NCI-H748 (cell line): Measurements from ENCODE around the gene GNAS.

ENCODE experiments used
- DNase-seq: peaks from one replicate; lab custom pipeline; 2025; ENCODE audit not compliant: unreplicated experiment; lab: John Stamatoyannopoulos, UW

Gene GNAS

DNA sequence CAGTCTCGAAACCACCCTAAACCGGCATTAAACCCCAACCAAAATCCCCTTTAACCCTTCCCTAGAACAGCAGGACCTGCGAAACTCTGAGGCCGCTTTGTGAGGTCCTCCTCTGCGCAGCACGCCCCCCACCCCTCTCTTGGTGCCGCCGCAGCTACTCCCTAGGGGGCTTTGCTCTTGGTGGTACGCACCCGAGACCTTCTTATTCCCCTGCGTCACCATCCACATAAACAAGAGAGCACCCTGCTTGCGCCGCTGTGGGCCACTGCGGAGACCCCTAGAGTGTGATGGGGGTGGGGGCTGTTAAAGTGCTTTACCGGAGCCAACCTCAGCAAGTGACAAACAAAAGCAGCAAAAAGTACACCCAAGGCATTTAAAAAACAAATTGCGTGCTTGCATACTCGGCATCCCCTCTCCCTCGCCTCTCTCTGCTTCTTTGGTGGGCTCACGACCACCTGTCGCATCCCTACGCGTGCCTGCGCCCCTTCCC is 502 bp upstream of the GNAS start:
- DNase-seq: no peak

DNA sequence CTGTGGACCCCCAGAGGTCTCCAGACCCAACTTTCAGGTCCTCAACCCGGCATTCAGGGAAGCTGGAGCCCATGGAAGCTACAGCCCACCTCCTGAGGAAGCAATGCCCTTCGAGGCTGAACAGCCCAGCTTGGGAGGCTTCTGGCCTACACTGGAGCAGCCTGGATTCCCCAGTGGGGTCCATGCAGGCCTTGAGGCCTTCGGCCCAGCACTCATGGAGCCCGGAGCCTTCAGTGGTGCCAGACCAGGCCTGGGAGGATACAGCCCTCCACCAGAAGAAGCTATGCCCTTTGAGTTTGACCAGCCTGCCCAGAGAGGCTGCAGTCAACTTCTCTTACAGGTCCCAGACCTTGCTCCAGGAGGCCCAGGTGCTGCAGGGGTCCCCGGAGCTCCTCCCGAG is 950 bp downstream of the GNAS start:
- DNase-seq: no peak

DNA sequence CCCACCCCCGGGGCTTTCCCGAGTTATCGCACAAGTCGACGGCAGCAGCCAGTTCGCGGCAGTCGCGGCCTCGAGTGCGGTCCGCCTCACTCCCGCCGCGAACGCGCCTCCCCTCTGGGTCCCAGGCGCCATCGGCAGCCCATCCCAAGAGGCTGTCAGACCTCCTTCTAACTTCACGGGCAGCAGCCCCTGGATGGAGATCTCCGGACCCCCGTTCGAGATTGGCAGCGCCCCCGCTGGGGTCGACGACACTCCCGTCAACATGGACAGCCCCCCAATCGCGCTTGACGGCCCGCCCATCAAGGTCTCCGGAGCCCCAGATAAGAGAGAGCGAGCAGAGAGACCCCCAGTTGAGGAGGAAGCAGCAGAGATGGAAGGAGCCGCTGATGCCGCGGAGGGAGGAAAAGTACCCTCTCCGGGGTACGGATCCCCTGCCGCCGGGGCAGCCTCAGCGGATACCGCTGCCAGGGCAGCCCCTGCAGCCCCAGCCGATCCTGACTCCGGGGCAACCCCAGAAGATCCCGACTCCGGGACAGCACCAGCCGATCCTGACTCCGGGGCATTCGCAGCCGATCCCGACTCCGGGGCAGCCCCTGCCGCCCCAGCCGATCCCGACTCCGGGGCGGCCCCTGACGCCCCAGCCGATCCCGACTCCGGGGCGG is 1.6 kb downstream of the GNAS start:
- DNase-seq: no peak

DNA sequence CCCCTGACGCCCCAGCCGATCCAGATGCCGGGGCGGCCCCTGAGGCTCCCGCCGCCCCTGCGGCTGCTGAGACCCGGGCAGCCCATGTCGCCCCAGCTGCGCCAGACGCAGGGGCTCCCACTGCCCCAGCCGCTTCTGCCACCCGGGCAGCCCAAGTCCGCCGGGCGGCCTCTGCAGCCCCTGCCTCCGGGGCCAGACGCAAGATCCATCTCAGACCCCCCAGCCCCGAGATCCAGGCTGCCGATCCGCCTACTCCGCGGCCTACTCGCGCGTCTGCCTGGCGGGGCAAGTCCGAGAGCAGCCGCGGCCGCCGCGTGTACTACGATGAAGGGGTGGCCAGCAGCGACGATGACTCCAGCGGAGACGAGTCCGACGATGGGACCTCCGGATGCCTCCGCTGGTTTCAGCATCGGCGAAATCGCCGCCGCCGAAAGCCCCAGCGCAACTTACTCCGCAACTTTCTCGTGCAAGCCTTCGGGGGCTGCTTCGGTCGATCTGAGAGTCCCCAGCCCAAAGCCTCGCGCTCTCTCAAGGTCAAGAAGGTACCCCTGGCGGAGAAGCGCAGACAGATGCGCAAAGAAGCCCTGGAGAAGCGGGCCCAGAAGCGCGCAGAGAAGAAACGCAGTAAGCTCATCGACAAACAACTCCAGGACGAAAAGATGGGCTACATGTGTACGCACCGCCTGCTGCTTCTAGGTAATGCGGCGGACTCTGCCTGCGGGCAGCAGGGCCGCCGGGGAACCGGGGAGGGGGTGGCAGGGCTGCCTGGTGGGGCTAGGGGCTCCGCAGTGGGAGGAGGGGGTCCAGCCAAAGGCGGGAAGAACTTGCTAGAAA is 2.3 kb downstream of the GNAS start:
- DNase-seq: peak; percentile 52

DNA sequence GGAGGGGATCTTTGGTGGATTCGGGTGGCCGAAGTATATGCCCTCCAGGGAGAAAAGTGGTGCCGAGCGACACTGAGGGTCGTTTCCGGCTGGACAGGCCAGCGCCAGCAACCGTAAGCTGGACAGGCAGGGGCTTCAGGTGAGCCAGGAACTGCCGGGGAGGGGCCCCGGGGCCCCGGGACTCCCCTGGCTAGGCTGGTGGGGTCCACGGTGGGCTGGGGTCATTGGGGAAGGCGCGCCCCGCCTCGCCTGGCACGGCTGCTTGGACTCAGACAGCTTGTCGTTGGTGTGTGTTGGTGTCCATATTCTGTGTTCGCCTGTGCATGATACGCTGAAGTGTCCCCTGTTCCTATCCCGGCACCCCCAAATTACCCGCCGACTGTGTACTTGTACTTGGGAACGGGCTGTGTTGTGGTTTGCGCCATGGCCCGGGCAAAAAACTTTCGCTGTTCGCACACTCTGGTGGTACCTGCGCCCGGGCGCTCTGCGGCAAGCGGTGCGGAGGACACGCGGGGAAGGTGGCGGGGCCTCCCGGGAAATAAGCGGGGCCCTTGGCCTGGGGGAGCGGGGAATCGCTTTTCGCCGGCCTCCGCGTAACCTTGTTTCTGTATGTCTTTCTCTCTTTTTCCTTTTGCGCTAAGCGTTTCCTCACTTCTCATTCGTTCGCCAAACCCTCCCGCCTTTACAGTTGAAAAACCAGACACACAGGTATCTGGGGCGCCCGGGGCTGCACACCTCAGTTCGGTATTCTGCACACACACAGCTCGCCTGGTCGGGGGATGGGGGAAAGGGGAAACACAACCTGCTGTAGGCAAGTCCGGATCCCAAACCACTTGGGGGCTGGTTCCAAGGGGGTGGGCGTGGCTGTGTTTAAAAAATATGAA is 3.2 kb downstream of the GNAS start:
- peak; percentile 51 for DNase-seq

DNA sequence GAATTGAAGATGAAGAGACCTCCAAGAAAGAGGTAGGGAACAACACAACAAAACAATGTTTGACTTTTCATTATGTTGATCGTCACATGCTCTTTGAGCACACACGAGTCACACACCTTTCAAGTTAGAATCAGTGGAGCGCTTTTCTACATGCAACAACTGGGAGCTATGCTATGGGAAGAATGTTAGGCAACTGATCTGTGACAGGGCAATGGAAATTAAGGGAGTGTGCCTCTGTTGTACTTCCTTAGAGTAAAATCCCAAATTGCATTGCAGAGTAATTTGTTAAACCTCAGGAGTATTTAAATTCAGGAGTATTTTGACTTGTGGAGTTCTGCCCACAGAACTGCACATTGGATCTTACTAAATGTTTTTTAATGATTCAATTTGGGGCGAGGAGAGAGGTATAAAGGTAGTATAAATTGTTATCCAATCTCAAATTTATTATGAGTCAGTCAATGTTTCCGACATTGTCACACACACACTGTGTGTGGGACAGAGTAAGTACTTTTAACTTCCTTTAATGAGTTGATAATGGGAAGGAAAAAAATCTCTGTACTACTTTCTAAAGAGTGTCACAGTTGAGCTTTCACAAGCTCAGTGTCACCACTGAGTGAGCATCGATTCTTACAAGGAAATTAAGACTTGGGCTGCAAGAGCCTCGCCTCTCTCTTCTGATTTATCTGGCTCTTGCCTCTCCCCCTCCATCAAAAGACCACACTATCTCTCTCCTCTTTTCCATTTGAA is 10.7 kb downstream of the GNAS start:
- DNase-seq: no peak

DNA sequence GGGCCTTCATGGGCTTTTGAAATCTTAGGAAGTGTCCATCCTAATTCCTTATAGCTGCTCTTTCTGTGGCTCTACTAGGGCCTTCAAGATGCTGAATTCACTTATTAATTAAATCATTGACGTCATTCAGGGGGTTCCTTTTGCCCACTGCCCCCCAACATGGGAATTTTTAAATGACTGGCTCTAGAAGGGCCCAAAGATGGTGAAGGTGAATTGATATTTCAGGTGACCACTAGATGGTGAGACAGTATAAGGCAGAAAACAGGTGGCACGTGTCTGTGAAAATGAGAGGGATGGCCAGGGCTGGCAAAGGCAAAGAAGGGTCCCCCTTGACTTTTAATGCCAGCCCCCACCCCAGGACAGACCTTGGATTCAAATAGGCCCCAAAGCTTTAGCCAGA is 11.8 kb downstream of the GNAS start:
- no peak for DNase-seq

DNA sequence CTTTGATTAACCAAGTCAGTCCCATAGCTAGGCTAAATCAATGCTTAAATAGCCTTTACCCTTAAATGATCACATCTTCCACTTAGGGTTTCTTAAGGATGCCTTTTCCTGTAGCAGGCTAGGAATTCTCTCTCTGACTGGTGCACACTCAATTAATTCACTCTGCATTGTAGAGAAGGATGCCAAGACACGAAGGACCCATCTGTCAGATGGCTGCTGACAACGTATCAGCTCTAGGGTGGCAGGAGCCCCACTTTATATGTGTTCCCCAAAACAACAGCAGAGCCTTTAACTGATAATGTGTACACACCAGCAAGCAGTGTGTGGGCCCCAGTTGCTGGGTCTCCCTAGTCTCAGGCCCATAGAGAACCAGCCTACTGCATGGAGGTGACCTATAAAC is 13.3 kb downstream of the GNAS start:
- DNase-seq: no peak

DNA sequence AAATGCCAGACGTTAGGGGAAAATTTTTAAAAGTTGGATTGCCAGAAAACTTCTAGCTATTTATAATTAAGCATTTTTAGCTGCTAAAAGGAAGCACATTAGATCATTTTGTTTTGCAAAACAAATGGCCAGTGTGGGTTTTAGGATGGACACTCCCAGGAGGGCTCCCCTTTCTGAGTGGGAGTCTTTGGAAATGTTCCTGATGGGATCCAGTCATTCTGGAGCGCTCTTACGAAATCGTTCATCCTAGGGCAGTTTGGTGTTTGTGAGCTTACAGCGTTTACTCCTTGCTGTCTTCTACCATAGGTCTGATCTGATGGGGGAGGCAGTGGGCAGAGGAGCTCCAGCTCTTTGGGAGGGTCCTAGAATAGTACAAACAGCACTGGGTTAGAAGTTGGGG is 14.7 kb downstream of the GNAS start:
- DNase-seq: no peak

DNA sequence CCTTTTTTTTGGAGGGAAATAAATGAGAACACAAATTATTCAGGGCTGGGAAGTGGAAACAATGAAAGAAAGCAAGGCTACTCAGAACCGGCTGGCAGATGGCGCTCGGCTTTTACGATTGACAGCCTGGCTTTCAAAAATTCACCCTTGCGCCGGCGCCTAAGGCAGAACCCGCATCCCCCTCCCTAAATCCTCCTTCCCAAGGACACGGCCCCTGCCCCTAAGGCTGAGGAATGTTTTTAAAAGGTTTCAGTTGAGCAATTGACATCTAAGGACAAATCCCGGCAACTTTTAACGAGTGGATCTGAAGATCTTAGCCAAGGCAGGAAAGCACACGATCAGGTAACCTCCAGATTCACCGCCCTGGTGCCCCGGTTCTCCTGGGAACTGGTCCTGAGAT is 16.3 kb downstream of the GNAS start:
- no peak for DNase-seq

DNA sequence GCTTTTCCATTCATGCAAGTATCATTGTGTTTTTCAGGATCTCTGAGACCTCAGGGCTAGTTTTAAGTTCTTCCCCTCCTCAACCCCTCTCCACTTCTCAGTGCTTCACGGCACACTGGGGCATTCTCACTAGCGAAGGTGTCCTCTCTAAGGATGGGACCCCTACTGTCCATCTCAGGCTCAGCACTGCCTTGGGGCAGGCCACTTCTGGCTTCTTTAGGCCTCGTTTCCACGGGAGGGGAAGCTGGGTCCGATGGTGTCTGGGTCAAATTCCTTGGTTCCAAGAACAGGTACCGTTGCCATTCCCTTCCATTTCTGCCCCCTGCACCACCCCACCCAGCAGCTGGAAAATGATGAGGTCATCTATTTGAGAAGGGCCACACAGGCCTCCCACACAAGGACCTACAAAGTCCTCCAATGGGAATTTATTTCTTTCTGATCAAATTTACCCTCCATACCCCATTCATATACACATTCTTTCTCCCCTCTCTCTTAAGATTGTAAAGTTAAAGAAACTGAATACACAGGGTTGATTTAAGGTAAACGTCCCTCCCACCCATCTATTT is 17.2 kb downstream of the GNAS start:
- no peak for DNase-seq

DNA sequence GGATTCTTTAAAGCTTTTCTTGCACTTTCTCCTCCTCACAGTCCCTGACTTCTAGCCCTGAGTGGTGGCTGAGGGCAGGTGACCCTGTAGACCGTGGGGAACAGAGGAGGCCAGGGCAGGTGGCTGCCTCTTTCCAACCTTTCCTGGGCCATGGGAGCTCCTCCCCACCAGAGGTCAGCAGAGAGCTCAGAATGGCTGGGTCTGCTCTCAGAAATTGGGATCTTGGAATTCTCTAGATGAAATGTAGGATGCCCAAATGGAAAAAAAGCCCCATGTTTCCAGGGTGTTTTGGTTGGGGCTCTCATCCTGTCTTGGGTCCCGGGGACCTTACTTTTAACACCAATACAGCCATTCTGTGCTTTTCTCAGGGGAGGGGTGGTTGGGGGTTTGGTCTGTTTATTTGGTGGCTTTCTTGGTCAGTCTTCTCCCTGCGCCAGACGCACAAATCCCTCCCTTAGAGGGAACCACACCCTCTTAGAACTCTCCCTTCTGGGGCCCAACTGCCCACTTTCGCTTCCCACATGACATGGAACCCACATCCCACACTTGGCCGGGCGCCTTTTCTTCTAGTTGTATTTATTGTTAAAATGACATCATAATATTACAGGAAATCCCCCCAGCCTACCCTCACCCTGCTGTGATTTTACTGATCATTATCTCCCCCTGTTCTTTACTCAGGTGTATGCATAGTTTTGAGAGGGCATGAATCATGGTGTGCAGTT is 17.9 kb downstream of the GNAS start:
- DNase-seq: peak; percentile 50

DNA sequence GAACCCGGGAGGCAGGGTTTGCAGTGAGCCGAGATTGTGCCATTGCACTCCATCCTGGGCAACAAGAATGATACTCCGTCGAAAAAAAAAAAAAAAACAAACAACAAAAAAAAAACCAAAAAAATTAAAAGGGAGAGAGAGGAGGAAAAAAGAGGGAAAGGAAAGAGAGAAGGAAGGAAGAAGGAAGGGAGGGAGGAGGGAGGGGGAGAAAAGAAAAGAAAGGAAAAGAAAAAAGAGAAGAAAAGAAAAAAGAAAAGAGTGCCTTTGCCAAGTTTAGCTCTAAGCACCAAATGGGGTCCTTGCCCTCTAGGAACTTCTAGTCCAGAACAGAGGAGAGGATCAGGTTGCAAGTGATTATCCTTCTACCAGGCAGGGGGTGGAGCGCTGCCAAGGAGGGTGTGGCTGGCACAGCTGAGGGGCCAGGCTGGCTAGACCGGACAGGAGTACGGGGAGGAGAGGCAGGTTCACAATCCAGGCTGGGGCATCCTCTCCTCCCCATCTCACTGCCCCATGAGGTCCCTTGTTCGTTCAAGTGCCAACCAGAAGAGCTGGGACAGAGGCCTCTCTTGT is 19.1 kb downstream of the GNAS start:
- peak; percentile 19 for DNase-seq

DNA sequence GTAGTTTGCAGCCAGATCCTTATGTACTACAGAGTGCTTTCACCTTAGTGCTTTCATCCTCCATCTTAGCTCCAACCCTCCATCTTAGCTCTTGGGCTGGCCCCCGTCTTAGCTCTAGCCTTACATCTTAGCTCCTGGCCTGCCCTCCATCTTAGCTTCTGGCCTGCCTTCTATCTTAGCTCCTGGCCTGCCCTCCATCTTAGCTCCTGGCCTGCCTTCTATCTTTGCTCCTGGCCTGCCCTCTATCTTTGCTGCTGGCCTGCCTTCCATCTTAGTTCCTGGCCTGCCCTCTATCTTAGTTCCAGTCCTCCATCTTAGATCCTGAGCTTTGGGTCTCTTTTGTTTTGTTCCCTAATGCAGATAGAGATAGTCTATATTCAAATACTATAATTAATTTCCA is 22.0 kb downstream of the GNAS start:
- no peak for DNase-seq

DNA sequence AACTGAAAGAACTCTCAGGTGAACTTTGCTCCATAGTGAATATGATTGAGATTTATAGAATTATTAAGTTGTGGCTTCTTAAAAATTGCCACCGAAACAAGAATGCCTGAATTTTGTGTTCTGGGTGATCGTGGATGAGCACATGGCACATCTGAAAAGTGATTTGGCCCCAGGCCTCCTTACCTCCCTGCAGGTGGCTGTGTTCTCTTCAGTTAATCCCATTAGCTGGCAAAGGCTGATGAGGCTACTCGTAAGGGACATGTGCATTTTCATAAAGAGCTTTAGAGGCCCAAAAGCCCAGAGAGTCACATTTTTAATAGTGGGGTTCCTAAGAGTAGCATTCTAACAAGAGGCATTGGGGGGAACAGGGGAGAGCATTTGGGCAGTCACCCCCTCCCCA is 22.6 kb downstream of the GNAS start:
- DNase-seq: no peak

DNA sequence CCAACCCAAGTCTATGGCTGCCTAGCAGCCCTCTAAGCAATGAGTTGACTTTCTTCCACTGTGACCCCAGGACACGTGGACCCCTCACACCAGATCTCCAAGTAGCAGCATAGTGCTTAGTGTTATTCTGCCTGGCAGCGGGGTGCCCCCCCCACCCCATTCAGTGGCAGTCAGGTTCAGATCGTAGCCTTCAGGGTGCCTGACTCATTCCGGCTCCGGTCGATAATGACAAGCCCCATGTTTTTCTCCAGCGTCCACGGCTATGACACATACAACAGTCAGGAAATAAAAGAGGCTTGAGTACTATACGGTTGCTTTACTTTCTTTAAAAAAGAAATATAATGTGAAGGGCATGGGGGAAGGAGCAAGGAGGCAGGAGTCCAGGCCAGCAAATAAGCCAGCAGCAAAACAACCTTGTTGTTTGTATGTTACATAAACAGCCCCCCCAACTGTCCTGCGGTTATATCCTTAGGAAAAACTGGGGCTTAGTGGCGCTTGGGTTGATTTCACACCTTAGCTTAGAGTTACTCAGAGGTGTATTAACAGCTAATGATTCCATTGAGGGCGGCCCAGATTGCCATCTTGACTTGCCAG is 23.1 kb downstream of the GNAS start:
- DNase-seq: no peak

DNA sequence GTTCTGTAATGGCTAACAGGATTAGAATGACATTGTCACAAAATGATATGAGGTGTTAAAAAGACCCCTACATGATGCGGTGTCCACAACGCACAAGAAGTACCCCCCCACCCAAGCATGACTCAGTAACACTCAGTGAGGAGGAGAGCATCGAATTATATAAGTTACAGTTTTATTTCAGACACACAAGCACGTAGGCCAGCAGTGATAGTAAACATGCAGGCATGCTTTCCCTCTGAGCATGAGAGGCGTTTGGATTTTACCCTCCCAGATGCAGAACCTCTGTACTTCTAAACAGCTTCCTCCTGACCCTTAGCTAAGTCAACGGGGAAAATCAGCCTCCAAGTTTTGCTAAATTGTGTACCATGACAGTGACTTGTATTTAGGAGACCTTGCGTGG is 23.9 kb downstream of the GNAS start:
- no peak for DNase-seq

DNA sequence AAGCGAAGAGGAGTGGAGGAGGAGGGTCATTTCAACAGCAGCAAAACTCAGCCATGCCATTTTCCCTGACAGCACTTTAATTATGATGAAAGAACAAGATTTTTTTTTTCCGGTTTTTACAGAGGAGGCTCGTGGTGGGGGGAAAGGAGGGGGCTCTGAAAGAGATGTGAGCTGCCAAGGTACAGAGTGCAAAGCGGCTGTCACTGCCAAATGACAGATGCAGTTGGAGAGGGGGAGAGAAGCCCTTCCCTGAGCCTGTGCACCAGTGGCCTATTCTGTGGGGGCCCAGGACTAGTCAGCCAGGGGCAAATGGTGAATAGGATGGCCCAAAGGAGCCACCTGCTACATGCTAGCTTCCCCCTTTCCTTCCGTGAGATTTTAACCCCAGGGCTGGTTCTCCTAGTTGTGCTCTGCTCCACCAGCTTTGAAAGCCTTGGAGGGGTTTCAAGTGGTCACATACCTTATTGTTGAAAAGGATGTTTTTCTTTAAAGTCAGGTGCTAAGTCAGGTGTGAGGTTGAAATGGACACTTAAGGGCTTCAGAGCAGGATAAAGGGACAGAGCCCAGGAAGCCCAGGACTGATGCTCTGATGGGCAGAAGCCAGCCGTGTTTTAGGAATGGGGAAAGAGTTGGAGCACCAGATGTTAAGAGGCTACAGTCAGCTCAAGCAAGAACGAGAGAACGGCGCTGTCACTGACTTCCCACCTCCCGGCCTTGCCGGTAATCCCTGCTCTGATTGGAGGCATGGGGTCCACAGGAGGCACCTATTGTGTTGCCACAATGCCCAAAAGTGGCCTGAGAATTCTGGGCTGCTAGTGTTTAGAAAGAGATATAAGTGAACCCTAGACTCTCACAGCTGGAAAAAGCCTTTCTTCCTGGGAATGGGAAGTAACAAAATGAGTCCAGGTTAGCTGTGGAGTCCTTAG is 24.8 kb downstream of the GNAS start:
- DNase-seq: no peak
